GM12892 (cell line): ENCODE data around the gene CDCA7L.
"Not testable (repeated sequence)": the region's sequence is repeated elsewhere in the genome, so short reads cannot be mapped to it uniquely, and the experiment has no call there.

Experiments used
- DNase-seq: peaks from one replicate; pipeline ENCODE4 v3.0.0; 2011; ENCODE audit not compliant: insufficient read length
- FAIRE-seq: peaks from 2 replicates; lab custom pipeline; 2011; peaks lifted over from hg19 to GRCh38; lab: Jason Lieb, UNC
- POLR2A ChIP-seq: IDR thresholded peaks from 2 replicates; pipeline ENCODE4 v1.6.1; 2011; ENCODE audit warnings: low read depth, low read length, control low read depth
- POLR2AphosphoS5 ChIP-seq: IDR thresholded peaks from 2 replicates; pipeline ENCODE4 v1.6.1; 2011; ENCODE audit warnings: low read depth, low read length, control low read depth
- TAF1 ChIP-seq: IDR thresholded peaks from 2 replicates; pipeline ENCODE4 v1.6.1; 2011; ENCODE audit warnings: low read depth, mild to moderate bottlenecking, control low read depth, low read length, borderline replicate concordance

Gene CDCA7L

GRCh38 chr7:21943436-21943835 lies 2.3 kb downstream of the CDCA7L start:
- DNase-seq (no peak), FAIRE-seq (no peak)
- no peak for TF ChIP-seq TAF1
- no peak for TF ChIP-seq POLR2A
- no peak for TF ChIP-seq POLR2AphosphoS5

- no peak for DNase-seq
- TF ChIP-seq TAF1 (no peak), POLR2A (no peak)
- no peak for FAIRE-seq
Observed at GRCh38 chr7:21942955-21943354, 2.7 kb downstream of the CDCA7L start.

GRCh38 chr7:21941611-21942141 lies 4.0 kb downstream of the CDCA7L start:
- TF ChIP-seq POLR2AphosphoS5 (no peak), POLR2A (no peak), TAF1 (no peak)
- FAIRE-seq (peak; percentile 58), DNase-seq (no peak)

GRCh38 chr7:21939858-21940372 lies 5.8 kb downstream of the CDCA7L start:
- DNase-seq (no peak), FAIRE-seq (no peak)
- TF ChIP-seq TAF1: no peak
- no peak for TF ChIP-seq POLR2A
- TF ChIP-seq POLR2AphosphoS5: no peak

- FAIRE-seq (peak; percentile 86), DNase-seq (no peak)
- TF ChIP-seq POLR2AphosphoS5 (no peak), TAF1 (no peak), POLR2A (no peak)
Observed at GRCh38 chr7:21939136-21939857, 6.4 kb downstream of the CDCA7L start.

GRCh38 chr7:21938463-21938862 lies 7.2 kb downstream of the CDCA7L start:
- DNase-seq (no peak), FAIRE-seq (no peak)
- no peak for TF ChIP-seq TAF1
- TF ChIP-seq POLR2A: no peak
- TF ChIP-seq POLR2AphosphoS5: no peak

- FAIRE-seq (no peak), DNase-seq (no peak)
- TF ChIP-seq POLR2AphosphoS5 (no peak), POLR2A (no peak), TAF1 (no peak)
Observed at GRCh38 chr7:21934808-21935207, 10.9 kb downstream of the CDCA7L start.

GRCh38 chr7:21933293-21933692 lies 12.4 kb downstream of the CDCA7L start:
- DNase-seq, FAIRE-seq: not testable (repeated sequence)

GRCh38 chr7:21927693-21928092 lies 18.0 kb downstream of the CDCA7L start:
- DNase-seq: no peak
- TF ChIP-seq TAF1 (no peak), POLR2A (no peak), POLR2AphosphoS5 (no peak)
- FAIRE-seq: no peak

GRCh38 chr7:21926448-21926847 lies 19.3 kb downstream of the CDCA7L start:
- TF ChIP-seq POLR2A (no peak), POLR2AphosphoS5 (no peak), TAF1 (no peak)
- FAIRE-seq (no peak), DNase-seq (no peak)

- FAIRE-seq (no peak), DNase-seq (no peak)
- TF ChIP-seq POLR2AphosphoS5 (no peak), TAF1 (no peak), POLR2A (no peak)
Observed at GRCh38 chr7:21923658-21924057, 22.0 kb downstream of the CDCA7L start.

GRCh38 chr7:21922605-21923004 lies 23.1 kb downstream of the CDCA7L start:
- DNase-seq (no peak), FAIRE-seq (no peak)
- TF ChIP-seq TAF1: no peak
- TF ChIP-seq POLR2AphosphoS5: no peak
- no peak for TF ChIP-seq POLR2A

GRCh38 chr7:21920936-21921335 lies 24.8 kb downstream of the CDCA7L start:
- DNase-seq: no peak
- no peak for FAIRE-seq
- TF ChIP-seq POLR2AphosphoS5 (no peak), TAF1 (no peak), POLR2A (no peak)
